ENCODE results near the gene HCLS1.
"Not testable (repeated sequence)": the region's sequence is repeated elsewhere in the genome, so short reads cannot be mapped to it uniquely, and the experiment has no call there.

Gene HCLS1

DNA sequence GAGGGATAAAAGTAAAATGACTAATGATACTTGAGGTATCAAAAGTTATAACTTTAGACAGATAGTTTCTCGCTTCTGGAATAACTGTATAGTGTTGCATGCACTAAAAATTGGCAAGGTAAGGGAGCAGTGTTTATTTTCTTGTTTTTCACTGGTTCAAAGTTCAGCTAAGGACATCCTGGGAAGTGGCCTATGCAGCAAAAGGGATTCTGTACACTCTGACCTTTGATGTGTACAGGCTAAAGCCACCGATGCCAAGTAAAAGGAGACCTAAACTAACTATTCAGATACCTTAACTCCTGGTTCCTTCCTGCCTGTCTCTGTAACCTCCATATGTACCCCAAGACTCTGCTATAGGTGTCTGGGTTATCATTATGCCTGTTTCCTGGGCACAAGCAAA, 65.9 kb downstream of the HCLS1 start:
- DNase-seq = no peak

GRCh38 chr3:121593806-121594205, 66.9 kb downstream of the HCLS1 start:
- not testable (repeated sequence) for DNase-seq

DNA sequence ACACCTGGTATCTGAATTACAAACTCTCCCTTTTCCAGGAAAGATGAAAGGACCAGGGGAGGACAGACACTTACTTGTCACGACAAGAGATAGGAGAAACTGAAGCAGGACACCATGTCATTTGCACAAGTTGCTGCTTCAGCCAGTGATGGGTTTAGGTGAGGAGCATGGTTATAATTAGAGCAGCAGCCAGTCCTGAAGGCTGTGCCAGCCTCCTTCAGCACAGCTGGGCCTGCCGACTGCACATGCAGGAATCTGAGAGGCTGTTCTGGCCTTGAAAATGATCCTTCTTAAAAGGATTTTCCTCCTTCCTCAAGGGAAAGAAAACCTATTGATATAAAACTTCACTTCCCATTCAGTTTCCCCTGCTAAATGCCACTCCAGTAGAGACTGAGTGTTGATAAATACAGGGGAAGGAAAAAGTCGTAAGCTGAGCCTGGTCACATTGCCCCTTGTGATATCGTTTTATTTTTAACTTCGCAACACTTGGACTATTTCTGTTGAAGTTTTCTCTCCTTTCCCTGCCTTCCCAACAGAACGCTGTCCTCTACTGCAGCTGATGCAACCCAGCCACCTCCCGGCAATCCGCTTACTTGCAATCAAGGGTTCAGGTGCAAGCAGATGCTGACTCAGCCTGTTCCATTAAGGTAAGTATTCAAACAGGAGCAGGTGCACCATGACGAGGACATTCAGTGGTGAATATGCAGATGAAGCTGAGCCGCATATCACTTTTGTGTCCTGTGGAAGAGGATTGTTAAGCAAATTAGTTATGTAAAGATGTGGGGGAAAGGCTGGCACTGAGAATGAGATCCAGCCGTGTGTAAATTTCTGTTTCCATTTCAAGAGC, 67.6 kb downstream of the HCLS1 start, which contains the start of gene FBXO40:
TSS of gene FBXO40 (plus strand) at position 524 of the 847 bp plus-strand sequence. CDS start 27,197 bp downstream, outside the sequence.
- no peak for DNase-seq

GRCh38 chr3:121584418-121584817, 76.3 kb downstream of the HCLS1 start:
- no peak for DNase-seq

DNA sequence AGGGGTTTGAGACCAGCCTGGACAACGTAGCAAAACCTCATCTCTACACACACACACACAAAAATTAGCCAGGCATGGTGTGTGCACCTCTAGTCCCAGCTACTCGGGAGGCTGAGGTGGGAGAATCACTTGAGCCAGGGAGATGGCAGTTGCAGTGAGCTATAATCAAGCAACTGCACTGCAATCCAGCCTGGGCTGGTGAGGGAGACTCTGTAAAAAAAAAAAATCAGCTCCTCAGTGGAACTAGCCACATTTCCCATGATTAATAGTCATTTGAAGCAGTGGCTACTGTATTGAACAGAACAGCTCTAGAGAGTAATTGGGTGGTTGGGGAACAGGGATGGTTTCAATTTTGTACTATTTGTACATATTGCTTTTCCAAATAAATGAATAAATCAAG, 79.0 kb downstream of the HCLS1 start:
- no peak for DNase-seq
